Measurements from ENCODE around the gene ZSCAN5A.
"Not testable (repeated sequence)": the region's sequence is repeated elsewhere in the genome, so short reads cannot be mapped to it uniquely, and the experiment has no call there.

The ZSCAN5A gene

DNA sequence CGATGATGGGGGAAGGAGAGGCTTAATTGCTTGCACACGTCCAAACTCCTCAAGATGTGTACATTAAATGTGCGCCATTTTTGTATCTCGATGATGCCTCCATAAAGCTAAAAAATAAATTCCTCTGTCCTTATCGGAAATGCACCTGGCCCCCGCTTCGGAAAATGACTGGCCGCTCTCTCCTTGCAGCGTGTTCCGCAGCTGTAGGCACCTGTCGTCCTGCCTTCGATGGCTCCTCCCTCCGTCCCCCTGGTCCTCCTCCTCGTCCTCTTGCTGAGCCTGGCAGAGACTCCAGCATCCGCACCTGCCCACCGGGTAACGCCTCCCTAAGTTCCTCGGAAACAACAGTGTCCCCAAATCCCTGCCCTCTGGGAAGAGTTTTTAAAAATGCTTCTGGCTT, 137.8 kb downstream of the ZSCAN5A start:
- TF ChIP-seq RARB (CRISPR knock-in tag; IDR thresholded peaks at IDR 0.05) = no peak
- no peak for TF ChIP-seq ISL1 (CRISPR knock-in tag; IDR thresholded peaks at IDR 0.05)
- TF ChIP-seq ZC3H10 (CRISPR knock-in tag; IDR thresholded peaks at IDR 0.05) = no peak
- TF ChIP-seq ZNF8 (CRISPR knock-in tag; IDR thresholded peaks at IDR 0.05) = no peak
- TF ChIP-seq TOX (CRISPR knock-in tag; IDR thresholded peaks at IDR 0.05; ENCODE audit: borderline replicate concordance) = no peak
- no peak for TF ChIP-seq PPARA (CRISPR knock-in tag; IDR thresholded peaks at IDR 0.05; ENCODE audit: borderline replicate concordance)
- no peak for TF ChIP-seq ZNF70 (CRISPR knock-in tag; IDR thresholded peaks at IDR 0.05)
- TF ChIP-seq SNAI2 (CRISPR knock-in tag; IDR thresholded peaks at IDR 0.05) = no peak
- no peak for TF ChIP-seq GLIS3 (CRISPR knock-in tag; IDR thresholded peaks at IDR 0.05)
- TF ChIP-seq CSDC2 (CRISPR knock-in tag; IDR thresholded peaks at IDR 0.05) = no peak
- no peak for TF ChIP-seq TCF4 (CRISPR knock-in tag; IDR thresholded peaks at IDR 0.05; ENCODE audit: borderline replicate concordance)
- TF ChIP-seq ARNTL (CRISPR knock-in tag; IDR thresholded peaks at IDR 0.05; ENCODE audit: borderline replicate concordance, low read depth) = no peak
- TF ChIP-seq, protein P1, sequence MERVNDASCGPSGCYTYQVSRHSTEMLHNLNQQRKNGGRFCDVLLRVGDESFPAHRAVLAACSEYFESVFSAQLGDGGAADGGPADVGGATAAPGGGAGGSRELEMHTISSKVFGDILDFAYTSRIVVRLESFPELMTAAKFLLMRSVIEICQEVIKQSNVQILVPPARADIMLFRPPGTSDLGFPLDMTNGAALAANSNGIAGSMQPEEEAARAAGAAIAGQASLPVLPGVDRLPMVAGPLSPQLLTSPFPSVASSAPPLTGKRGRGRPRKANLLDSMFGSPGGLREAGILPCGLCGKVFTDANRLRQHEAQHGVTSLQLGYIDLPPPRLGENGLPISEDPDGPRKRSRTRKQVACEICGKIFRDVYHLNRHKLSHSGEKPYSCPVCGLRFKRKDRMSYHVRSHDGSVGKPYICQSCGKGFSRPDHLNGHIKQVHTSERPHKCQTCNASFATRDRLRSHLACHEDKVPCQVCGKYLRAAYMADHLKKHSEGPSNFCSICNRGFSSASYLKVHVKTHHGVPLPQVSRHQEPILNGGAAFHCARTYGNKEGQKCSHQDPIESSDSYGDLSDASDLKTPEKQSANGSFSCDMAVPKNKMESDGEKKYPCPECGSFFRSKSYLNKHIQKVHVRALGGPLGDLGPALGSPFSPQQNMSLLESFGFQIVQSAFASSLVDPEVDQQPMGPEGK (CRISPR knock-in tag; IDR thresholded peaks at IDR 0.05; ENCODE audit: borderline replicate concordance) = no peak
- no peak for TF ChIP-seq BACH2 (CRISPR knock-in tag; IDR thresholded peaks at IDR 0.05; ENCODE audit: borderline replicate concordance)
- no peak for TF ChIP-seq OSR1 (CRISPR knock-in tag; IDR thresholded peaks at IDR 0.05)
- no peak for TF ChIP-seq ZFP3 (CRISPR knock-in tag; IDR thresholded peaks at IDR 0.05)
- TF ChIP-seq ZFP30 (CRISPR knock-in tag; IDR thresholded peaks at IDR 0.05) = no peak
- no peak for ATAC-seq

DNA sequence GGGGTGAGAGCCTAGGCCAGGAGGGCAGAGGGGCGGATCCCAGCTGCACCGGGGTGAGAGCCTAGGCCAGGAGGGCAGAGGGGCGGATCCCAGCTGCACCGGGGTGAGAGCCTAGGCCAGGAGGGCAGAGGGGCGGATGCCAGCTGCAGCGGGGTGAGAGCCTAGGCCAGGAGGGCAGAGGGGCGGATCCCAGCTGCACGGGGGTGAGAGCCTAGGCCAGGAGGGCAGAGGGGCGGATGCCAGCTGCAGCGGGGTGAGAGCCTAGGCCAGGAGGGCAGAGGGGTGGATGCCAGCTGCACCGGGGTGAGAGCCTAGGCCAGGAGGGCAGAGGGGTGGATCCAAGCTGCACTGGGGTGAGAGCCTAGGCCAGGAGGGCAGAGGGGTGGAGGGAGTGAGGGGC, 138.3 kb downstream of the ZSCAN5A start:
- ATAC-seq = not testable (repeated sequence)

DNA sequence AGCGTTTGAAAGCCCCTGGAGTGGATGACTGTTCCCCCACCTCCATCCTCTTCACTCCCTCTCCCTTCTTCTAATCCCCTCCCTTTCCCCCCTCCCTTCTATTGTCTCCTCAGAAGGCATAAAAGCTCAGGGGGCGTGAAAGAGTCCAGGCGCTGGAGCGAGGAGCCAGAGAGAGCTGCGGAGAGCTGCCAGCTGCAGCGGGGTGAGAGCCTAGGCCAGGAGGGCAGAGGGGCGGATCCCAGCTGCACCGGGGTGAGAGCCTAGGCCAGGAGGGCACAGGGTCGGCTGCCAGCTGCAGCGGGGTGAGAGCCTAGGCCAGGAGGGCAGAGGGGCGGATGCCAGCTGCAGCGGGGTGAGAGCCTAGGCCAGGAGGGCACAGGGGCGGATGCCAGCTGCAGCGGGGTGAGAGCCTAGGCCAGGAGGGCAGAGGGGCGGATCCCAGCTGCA, 138.8 kb downstream of the ZSCAN5A start, which contains the start of gene GALP:
Gene GALP, plus strand, starts transcription at position 148 of the 447 bp plus-strand sequence. CDS start 1,101 bp downstream, outside the sequence.
- ATAC-seq = not testable (repeated sequence)

DNA sequence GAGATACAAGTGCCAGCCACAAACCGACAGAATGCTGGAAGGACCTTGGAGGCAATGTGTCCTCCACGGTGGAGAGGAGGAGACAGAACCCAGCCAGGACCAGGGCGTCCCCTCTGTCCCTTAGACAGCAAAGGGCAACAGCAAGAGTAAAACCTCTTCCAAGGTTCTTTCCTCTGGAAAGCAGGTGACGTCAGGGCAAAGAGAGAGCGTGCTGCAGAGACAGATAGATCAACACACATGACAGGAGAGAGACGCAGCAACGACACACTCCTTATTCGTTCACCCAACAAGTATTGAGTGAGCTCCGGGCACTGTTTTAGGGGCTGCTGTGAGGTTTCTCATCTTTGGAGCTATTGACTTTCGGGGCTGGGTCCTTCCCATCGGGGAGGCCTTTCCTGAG, 140.1 kb downstream of the ZSCAN5A start:
- ATAC-seq = no peak
- no peak for TF ChIP-seq ARNTL (CRISPR knock-in tag; IDR thresholded peaks at IDR 0.05; ENCODE audit: borderline replicate concordance, low read depth)
- TF ChIP-seq TCF4 (CRISPR knock-in tag; IDR thresholded peaks at IDR 0.05; ENCODE audit: borderline replicate concordance) = no peak
- TF ChIP-seq, protein P2, sequence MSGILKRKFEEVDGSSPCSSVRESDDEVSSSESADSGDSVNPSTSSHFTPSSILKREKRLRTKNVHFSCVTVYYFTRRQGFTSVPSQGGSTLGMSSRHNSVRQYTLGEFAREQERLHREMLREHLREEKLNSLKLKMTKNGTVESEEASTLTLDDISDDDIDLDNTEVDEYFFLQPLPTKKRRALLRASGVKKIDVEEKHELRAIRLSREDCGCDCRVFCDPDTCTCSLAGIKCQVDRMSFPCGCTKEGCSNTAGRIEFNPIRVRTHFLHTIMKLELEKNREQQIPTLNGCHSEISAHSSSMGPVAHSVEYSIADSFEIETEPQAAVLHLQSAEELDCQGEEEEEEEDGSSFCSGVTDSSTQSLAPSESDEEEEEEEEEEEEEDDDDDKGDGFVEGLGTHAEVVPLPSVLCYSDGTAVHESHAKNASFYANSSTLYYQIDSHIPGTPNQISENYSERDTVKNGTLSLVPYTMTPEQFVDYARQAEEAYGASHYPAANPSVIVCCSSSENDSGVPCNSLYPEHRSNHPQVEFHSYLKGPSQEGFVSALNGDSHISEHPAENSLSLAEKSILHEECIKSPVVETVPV (CRISPR knock-in tag; IDR thresholded peaks at IDR 0.05) = no peak
- TF ChIP-seq, protein P3, sequence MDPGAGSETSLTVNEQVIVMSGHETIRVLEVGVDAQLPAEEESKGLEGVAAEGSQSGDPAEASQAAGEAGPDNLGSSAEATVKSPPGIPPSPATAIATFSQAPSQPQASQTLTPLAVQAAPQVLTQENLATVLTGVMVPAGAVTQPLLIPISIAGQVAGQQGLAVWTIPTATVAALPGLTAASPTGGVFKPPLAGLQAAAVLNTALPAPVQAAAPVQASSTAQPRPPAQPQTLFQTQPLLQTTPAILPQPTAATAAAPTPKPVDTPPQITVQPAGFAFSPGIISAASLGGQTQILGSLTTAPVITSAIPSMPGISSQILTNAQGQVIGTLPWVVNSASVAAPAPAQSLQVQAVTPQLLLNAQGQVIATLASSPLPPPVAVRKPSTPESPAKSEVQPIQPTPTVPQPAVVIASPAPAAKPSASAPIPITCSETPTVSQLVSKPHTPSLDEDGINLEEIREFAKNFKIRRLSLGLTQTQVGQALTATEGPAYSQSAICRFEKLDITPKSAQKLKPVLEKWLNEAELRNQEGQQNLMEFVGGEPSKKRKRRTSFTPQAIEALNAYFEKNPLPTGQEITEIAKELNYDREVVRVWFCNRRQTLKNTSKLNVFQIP (CRISPR knock-in tag; IDR thresholded peaks at IDR 0.05; ENCODE audit: borderline replicate concordance, low read depth) = no peak
- TF ChIP-seq ZC3H10 (CRISPR knock-in tag; IDR thresholded peaks at IDR 0.05) = no peak
- no peak for TF ChIP-seq ZNF565 (CRISPR knock-in tag; conservative IDR thresholded peaks at IDR 0.05; ENCODE audit: low read depth)
- TF ChIP-seq, protein P1 (CRISPR knock-in tag; IDR thresholded peaks at IDR 0.05; ENCODE audit: borderline replicate concordance) = no peak
- TF ChIP-seq, protein P4, sequence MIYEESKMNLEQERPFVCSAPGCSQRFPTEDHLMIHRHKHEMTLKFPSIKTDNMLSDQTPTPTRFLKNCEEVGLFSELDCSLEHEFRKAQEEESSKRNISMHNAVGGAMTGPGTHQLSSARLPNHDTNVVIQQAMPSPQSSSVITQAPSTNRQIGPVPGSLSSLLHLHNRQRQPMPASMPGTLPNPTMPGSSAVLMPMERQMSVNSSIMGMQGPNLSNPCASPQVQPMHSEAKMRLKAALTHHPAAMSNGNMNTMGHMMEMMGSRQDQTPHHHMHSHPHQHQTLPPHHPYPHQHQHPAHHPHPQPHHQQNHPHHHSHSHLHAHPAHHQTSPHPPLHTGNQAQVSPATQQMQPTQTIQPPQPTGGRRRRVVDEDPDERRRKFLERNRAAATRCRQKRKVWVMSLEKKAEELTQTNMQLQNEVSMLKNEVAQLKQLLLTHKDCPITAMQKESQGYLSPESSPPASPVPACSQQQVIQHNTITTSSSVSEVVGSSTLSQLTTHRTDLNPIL (CRISPR knock-in tag; IDR thresholded peaks at IDR 0.05; ENCODE audit: low read depth) = no peak
- no peak for TF ChIP-seq OSR1 (CRISPR knock-in tag; IDR thresholded peaks at IDR 0.05)
- no peak for TF ChIP-seq ZNF70 (CRISPR knock-in tag; IDR thresholded peaks at IDR 0.05)
- TF ChIP-seq CSDC2 (CRISPR knock-in tag; IDR thresholded peaks at IDR 0.05) = no peak
- TF ChIP-seq ZNF8 (CRISPR knock-in tag; IDR thresholded peaks at IDR 0.05) = no peak
- no peak for TF ChIP-seq PPARA (CRISPR knock-in tag; IDR thresholded peaks at IDR 0.05; ENCODE audit: borderline replicate concordance)
- no peak for TF ChIP-seq GLIS3 (CRISPR knock-in tag; IDR thresholded peaks at IDR 0.05)
- TF ChIP-seq ZFP3 (CRISPR knock-in tag; IDR thresholded peaks at IDR 0.05) = no peak

Data from SK-N-SH treated with all-trans-retinoic acid at 6 μM for 48 hours (cell line).